Inferior parietal cortex (tissue), 1 donor: ENCODE measurements around the gene FAAP24.
A peak's percentile ranks its signal among the peaks of the same experiment; 100 is the strongest.
"Not testable (repeated sequence)": the region's sequence is repeated elsewhere in the genome, so short reads cannot be mapped to it uniquely, and the experiment has no call there.

Experiments
- DNase-seq: peaks from one replicate; pipeline ENCODE4 v3.0.0-alpha.2; 2016; ENCODE audit errors: extremely low spot score

Gene FAAP24, protein sequence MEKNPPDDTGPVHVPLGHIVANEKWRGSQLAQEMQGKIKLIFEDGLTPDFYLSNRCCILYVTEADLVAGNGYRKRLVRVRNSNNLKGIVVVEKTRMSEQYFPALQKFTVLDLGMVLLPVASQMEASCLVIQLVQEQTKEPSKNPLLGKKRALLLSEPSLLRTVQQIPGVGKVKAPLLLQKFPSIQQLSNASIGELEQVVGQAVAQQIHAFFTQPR

DNA sequence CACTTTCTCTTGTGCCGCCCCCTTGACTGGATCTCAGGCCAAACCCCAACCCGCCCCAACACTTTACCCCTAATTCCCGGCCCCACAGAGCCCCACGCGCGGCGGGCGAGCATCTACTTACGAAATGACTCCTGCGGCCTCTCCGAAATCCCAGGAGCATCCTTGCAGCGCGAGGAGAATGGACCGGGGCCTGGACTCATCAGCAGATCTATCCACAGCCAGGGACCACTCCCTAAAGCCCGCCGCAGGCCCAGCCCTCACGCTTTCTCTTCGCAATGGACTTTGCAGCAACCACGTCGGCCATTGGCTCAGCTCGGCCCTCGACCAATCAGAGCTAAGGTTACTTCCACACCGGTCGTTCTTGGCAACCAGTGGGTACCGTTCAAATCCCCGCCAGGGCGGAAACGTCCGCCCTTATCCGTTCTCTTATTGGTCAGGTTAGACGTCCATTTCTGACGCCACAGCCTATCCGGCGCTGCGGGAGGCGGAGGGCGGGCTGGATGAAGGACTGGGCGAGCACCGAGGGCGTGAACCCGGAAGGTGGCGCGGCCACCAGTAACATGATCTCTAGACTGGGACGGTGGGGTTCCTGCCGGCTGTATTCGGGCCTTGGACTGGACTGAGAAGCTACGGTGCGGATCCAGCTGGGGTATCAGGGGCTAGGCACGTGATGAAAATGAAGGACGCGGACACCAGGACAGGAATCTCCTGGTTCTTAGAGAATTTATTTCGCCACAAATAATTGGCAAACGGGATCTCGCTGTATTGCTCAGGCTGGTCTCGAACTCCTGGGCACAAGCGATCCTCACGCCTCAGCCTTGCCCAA is at the start of gene FAAP24, which contains the start of gene CEP89:
TSS of gene FAAP24 (plus strand) at position 528 of the 826 bp plus-strand sequence. CDS start 955 bp downstream, outside the sequence.
TSS of gene CEP89 (minus strand) at position 244 of the 826 bp plus-strand sequence. CDS start at position 160, 84 bp downstream.
- peak; percentile 100 for DNase-seq

DNA sequence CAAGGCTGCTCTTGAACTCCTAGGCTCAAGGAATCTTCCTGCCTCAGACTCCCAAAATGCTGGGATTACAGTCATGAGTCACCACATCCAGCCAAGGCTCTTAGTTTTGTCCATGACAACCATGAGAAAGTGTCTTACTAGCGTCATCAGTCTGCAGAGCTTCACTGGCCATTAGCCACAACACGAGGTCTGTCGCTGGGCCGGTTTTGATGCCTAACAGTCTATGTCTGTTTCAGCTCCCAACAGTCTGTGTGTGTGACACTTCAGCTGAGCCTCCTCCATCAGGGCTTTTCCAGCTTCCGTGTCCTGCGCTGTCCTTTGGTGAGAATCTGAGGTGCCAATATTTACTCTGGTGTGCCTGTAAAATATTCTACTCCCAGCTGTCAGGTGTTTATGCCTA is 47.8 kb upstream of the FAAP24 start:
- DNase-seq, result peak; percentile 10

DNA sequence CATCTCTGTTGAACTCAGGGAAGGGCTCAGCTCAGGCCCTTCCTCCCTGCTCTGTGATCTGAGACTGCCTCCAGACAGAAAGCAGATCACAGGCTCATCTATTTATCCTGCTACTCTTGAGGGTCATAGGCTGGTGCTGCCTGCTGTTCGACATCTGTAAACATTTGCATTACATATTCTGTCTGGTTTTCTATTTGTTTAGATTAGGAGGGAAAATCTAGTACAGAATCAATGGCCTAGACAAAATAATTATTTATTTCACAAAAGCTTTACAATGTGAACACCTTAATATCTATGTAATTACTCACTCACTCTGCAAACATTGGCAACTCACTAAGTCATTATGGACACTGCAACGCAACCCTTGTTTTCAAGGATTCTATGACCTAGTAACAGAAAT is 43.2 kb upstream of the FAAP24 start:
- no peak for DNase-seq

DNA sequence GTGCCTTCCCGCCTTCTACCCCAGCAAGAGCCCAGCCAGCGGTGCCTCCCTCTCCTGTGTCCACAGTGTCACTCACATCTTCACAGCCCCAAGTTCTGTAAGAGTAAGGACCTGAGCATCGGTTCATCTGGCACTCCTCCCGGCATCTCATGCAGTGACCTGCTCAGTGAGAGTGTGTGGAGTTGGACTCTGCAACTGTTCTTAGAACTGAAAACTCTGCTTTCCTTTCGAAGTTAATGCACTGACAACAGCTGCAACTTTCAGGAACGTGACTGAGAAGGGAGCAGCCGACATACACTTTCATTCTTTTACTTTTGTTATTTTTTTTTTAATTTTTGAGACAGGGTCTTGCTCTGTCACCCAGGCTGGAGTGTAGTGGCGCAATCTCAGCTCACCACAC is 41.5 kb upstream of the FAAP24 start:
- no peak for DNase-seq

DNA sequence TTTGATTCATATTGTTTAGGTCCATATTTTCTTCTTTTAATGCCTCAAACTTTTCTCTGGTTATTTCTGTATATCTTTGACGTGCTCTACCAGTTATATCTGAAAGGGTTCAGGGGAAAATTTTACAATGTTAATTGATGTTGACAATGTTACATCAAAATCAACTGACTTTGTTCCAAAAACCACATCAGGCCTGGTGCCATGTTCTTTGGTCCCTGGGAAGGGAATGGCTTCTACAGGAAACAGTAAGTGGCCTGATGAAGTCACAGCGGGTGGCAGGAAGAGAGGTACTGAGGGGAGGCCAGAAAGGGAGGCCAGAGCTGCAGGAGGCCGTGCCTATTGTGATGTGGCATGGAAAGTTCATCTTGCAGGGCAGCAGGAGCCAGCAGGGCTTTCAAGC is 38.5 kb upstream of the FAAP24 start:
- no peak for DNase-seq

DNA sequence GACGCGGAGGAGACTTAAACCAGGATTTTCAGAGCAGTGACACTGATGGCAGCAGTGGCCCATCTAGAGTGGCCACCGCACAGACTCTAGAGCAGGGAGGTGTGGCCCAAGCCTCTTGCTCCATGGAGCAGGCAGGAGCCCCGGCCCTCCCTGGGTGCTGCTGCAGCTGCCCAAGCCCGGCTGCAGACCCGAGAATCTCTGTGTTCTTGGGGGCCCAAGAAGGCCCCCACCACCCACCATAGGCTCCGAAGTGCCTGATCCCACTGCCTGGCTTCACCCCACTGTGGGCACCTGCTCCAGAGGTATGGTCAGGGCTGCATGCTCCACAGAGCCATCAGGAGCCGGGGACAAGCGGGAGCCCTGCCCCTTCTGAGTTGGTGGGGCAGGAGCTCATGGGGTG is 36.4 kb upstream of the FAAP24 start:
- DNase-seq, result no peak

DNA sequence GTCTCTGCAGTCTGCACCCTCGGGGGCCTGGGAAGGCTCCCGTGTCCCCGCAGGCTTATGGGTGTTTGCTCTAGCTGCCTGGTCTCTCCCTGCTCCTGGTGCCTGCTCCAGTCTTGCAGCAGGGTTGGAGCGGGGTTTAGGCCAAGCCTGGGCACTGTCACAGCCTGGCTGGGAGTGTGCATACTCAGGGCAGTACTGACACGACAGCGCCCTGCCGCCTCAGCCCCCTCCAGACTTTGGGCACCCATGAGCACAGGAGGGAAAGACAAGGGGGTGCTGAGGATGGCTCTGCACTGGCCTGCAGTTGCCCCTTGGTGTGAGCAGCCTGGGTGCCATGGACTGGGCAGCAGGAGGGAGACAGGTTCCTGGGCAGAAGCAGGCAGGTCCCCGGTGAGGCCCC is 36.0 kb upstream of the FAAP24 start:
- no peak for DNase-seq

DNA sequence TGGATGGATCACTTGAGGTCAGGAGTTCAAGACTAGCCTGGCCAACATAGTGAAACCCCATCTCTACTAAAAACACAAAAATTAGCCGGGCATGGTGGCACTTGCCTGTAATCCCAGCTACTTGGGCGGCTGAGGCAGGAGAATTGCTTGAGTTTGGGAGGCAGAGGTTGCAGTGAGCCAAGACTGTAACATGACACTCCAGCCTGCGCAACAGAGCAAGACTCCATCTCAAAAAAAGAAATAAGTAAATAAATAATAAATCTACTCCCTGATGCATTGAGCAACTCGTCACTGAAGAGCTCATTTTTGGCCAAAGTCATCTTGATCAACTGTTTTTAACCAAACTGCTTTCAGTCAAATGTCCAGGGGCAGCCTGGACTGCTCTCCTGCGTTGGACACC is 30.8 kb upstream of the FAAP24 start:
- DNase-seq, result not testable (repeated sequence)

DNA sequence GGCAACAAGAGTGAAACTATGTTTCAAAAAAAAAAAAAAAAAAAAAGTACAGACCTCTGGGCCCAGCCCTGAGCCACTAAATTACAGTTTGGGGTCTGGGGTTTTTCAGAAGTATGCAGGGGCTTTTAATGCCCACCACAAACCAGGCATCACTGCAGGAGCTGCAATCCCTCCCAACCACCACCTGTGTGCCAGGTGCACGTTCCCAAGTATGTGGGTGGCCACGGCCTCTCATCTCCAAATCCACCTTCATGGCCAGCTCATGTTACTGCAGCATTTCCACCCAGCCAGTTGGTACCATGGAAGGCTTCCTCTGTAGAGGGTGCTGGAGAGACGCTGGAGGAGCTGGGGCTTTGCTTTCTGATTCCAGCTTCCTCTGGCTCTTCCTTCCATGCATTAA is 26.8 kb upstream of the FAAP24 start:
- DNase-seq, result no peak

DNA sequence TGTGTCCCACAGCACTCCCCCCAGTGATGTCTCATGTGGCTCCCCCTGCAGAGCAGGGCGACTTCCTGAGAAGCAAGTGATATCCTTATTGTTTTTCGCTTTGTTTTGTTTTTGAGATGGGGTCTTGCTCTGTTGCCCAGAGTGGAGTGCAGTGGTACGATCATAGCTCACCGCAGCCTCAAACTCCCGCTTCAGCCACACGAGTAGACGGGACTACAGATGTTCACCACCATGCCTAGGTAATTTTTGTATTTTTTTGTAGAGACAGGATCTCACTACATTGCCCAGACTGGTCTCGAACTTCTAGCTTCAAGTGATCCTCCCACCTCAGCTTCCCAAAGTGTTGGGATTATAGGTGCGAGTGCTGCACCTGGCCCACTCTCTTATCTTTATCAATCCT is 5.3 kb upstream of the FAAP24 start:
- DNase-seq, result no peak

DNA sequence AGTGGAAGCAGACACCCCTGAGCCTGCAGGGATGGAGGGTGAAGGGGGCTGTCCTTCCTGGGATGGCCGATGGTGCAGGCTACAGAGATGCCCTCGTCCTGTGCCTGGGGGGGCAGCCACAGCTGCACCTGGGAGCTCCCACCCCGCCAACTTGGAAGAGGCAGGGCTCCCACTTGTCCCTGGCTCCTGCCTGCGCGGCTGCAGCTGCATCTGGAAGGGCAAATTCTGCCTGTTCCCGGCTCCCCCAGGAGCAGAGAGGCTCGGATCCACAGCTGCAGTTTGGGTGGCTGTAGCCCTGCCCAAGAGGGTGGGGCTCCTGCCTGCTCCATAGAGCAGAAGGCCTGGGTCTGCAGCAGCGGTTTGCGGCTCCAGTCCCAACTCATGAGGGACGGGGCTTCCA is 2.5 kb upstream of the FAAP24 start:
- DNase-seq, result no peak

DNA sequence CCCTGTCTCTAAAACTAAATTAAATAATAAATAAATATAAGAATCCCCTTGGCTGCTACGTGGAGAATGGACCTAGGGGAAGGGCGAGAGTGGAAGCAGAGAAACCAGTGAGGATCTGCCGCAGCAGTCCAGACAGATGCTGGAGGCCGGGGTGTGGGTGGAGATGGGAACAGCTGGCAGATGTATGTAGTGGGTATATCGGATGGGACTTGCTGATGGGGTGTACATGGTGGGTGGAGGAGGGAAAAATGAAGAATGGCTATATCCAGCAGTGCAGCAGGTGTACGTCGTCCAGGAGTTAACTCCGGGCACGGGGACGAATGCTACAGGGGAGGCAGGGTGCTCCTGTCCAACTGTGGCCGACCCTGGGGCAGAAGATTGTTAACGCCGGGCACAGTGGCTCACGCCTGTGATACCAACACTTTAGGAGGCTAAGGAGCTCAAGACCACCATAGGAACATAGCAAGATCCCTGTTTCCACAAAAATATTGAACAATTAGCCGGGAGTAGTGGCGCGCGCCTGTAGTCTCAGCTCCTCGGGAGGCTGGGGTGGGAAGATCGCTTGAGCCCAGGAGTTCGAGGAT is 938 bp upstream of the FAAP24 start:
- no peak for DNase-seq

DNA sequence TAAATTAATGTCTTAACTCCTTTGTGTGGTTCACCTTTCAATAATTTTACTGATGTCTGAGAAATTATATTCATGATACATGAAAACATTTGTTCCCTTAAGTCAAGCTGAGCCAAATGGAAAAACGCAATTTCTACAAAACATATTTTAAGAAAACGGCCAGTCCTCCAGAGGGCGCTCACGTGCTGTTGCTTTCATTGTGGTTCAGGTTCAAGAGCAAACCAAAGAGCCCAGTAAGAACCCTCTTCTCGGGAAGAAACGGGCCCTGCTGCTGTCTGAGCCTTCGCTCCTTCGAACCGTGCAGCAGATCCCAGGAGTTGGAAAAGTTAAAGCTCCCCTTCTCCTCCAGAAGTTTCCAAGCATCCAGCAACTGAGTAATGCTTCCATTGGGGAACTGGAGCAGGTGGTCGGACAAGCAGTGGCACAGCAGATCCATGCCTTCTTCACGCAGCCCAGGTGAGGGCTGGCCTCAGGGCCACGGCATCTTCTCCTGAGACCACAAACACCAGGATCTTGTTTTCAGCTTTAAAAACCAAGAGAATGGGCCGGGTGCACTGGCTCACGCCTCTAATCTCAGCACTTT is 4.3 kb downstream of the FAAP24 start:
- DNase-seq, result peak; percentile 78

DNA sequence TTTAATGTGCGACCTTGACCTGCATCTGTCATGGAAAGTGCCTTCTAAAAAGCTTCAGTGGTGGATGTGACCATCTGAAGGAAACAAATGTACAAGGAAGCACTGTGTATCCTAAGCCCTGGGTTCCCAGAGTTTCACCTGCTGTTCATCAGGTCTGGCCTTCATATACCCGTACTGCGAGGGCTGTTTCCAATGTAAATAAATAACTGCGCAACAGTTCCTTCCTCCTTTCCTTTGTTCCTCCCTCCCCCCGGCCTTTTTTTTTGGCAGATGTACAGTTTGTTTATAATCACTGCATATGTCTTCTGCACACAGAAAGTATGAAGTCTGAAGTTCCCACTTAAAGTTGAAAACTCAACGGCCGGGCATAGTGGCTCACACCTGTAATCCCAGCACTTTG is 5.2 kb downstream of the FAAP24 start:
- DNase-seq, result no peak

DNA sequence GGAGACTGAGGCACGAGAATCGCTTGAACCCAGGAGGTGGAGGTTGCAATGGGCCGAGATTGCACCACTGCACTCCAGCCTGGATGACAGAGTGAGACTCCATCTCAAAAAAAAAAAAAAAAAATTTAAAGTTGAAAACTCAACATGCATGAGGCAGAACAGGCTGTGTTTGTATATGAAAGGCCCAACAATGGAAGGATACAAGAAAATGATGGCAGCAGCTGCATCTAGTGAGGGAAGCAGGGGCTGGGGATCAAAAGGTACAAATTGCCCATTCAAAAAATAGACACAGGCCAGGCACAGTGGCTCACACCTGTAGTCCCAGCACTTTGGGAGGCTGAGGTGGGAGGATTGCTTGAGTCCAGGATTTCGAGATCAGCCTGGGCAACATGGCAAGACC is 5.8 kb downstream of the FAAP24 start:
- DNase-seq, result not testable (repeated sequence)

DNA sequence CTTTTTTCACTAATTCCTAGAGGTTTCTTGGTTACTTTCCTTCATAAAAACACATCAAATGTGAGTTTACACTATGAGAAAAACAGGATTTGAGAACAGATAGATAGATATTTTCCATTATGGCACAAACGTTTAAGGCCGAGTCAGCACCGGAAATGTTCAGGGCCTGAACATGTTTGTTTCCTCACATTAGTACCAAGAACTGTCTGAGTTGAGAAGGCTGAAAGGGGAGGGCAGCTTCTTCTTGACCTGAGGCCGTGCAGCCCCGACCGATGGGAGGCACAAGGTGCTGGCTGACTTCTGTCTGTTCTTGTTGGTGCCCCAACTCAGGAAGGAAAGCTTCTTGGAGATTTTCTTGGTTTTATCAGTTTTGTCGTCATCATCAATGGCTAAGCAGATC is 7.8 kb downstream of the FAAP24 start:
- not testable (repeated sequence) for DNase-seq

DNA sequence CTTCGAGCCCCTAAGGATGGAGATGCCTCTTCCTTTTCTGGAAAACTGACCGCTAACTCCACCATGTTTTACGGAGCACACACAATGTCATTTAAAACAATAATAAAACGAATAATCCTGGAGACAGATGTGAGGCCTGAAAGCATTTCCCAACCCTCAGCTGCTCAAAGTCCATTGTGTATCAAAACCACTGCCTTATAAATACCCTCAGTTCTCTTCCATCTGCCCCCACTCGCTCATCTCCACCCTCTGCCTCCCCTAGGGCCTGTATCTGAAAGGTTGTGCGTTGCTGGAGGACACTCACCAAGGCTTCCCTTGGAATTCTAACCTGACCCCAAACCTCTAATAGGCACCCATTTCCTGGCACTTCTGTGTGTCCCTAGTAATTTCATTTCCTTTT is 10.4 kb downstream of the FAAP24 start:
- not testable (repeated sequence) for DNase-seq

DNA sequence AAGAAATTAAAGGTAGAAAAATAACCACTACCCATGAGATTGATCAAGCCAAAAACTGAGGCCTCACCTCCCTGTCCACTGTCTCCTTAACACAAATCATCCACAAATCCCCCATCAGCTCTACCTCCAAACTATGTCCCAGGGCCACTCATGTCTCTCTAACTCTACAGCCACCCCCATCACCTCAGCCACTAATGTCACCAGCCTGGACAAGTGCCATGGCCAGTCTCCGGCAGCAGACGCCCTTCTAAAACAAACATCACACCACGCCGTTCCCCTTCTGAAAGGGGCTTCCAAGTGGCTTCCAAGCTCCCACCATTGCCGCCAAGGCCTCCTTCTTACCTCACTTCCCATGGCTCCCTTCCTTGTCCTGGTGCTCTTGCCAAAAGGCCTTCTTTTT is 16.2 kb downstream of the FAAP24 start:
- not testable (repeated sequence) for DNase-seq

DNA sequence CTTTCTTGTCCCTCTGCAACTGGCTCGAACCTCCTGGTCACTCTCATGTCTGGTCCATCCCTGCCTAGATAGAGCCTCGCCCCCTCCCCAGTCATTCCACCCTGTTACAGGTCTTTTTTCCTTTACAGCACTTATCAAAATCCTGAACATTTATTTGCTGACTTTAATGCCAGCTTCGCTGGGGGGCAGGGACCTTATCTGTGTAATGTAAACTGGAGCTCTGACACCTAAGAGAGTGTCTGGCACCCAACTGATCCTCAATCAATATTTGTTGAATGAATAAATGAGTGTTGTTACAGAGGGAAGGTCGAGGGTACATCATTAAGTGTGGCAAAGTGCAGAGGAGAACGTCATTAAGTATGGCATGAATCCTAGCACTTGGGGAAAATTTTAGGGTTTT is 16.7 kb downstream of the FAAP24 start:
- DNase-seq, result no peak

DNA sequence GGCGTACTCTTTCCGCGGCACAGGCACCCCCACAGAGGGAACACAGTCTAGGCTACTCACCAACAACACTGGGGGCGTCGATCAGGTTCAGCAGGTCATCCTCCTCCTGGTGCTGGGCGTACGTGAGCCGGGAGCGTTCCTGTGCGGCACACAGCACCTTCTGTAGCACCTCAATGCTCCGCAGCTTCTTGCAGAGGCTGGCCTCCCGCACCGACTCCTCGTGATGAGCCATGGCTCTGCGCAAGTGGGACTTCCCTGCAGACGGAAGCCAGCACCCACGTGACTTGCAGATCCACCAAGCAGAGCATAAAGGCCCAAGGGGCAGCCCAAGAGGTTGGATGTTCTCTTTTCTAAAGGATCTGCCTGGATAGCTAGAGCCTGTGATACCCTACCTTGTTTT is 23.9 kb downstream of the FAAP24 start:
- DNase-seq, result not testable (repeated sequence)

DNA sequence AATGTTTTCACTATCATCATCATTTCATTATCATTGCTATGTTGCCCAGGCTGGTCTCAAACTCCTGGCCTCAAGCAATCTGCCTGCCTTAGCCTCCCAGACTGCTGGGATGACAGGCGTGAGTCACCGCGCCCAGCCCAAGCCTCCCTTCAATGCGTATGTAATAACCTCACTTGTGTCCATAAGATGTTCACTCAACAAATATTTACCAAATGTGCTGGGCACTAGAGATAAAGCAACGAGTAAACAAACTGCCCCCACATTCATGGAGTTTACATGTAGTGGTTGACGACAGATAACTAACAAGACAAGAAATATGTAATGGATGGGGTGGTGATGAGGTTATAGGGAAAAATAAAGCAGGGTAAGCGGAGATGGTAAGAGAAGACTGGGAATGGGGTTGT is 25.0 kb downstream of the FAAP24 start:
- not testable (repeated sequence) for DNase-seq

DNA sequence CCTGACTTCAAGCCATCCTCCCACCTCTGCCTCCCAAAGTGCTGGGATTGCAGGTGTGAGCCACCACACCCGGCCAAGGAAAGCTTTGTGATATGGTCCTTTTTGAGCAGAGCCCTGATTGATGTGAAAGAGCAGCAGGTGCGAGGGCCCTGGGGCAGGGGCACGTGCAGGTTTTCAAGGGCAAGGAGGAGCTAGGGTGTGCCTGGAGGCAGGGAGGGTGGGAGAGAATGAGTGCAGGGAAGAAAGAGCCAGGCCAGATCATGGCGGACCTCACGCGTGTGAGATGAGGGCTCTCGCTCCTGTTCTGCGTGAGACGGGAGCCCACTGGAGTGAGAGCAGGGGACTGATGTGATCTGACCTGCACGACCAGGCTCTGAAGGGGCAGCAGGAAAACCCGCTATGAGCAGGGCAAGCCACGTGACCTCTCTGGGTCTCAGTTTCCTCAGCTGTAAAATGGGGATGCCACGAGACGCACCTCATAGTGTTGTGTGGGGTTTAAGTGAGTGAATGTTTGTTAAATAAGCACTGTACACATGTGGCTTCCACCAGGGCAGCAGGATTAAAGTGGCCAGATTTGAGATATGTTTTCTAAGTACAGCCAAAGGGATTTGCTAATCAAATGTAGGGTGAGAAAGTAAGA is 25.8 kb downstream of the FAAP24 start:
- no peak for DNase-seq
